ENCODE data around the gene ANGPTL7. TPM values are rescaled to one million over a fixed set of nuclear protein-coding genes. Genes with fewer than 3 reads are reported as not detected.

Gene ANGPTL7
- total RNA-seq, 1 experiment from 2014 or later: not detected

DNA sequence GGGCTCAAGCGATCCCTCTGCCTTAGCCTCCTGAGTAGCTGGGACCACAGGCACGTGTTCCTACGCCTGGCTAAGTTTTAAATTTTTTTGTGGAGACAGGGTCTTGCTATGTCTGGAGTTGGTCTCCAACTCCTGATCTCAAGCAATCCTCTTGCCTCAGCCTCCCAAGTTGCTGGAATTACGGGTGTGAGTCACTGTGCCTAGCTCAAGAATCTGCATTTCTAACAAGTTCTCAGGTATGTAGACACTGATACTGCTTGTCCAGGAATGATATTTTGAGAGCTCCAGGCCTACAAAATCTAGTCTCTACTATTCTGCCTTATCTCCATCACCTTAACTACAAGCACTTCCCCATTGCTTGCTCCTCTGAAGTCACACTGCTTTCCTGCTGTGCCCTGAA, 22.3 kb downstream of the ANGPTL7 start (continued):
- TF ChIP-seq ZBTB33 (IDR thresholded peaks at IDR 0.05; ENCODE audit: extremely low read depth, insufficient replicate concordance, low read length) (no peak), EZH2phosphoT487 (IDR thresholded peaks at IDR 0.05; ENCODE audit: borderline replicate concordance) (no peak), ELF1 (IDR thresholded peaks at IDR 0.05; ENCODE audit: borderline replicate concordance, low read depth) (no peak), SP1 (IDR thresholded peaks at IDR 0.05; ENCODE audit: low read depth) (no peak), TCF7L2 (IDR thresholded peaks at IDR 0.05; ENCODE audit: borderline replicate concordance, extremely low read depth, insufficient read depth, insufficient read length) (no peak)

DNA sequence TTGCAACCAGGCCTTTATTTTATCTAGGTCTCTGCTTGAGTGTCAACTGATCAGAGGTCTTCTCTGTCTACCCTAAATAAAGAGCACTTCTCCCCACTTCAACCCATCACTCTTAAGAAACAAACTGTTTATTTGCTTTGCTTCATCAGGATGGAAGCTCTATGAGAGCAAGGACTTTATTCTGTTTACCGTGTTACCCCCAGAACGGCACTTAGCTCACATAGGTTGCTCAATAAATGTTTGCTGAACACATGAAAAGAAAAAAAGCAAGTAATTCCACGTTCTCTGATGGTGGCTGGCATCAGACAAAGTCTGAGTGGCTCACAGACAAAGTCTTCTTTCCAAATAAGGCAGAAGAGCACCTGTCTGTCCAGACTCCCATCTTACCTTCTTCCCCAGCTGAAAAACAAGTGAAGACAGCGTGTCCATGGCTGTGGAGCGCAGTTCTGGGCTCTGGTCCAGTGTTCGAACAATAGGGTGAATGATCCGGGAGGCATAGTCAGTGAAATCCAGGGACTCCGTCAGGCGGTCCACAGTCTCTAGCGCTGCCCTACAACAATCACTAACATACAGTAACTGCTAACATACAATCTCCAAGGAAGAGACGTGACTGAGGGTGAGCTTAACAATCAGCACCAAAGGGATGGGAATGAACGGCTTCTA, 22.9 kb downstream of the ANGPTL7 start:
- ChIA-PET CTCF (no interaction called here), RAD21 (ENCODE audit: low non-redundant PET in 1 of 2, low total read pairs in 2 of 2, uncharacterized antibody in 2 of 2, unreplicated experiment in 2 of 2) (no interaction called here), POLR2A (no interaction called here)
- H3K9me3 ChIP-seq (ENCODE audit: control insufficient read depth in 1 of 2, insufficient read depth in 1 of 2, low read depth in 1 of 2, low read length in 2 of 2): no peaks in the 10 kb centered on the region
- no peaks in the 10 kb centered on the region for H4K20me1 ChIP-seq (ENCODE audit: insufficient read depth)
- H2AFZ ChIP-seq (ENCODE audit: low read depth, low read length, poor library complexity, severe bottlenecking): no peak overlapping the region
- no peak overlapping the region for H3K27ac ChIP-seq (ENCODE audit: low read depth, low read length)
- no peak for DNase-seq (ENCODE audit: low read depth, low spot score)
- no peaks in the 10 kb centered on the region for H3K79me2 ChIP-seq (ENCODE audit: insufficient read depth, low read length)
- H3K9ac ChIP-seq (ENCODE audit: low read length): no peak overlapping the region
- no peaks in the 10 kb centered on the region for H3K4me1 ChIP-seq (ENCODE audit: control insufficient read depth in 1 of 2, insufficient read depth in 2 of 2, low read length in 2 of 2)
- H3K27me3 ChIP-seq (ENCODE audit: insufficient read depth, low read length): no peaks in the 10 kb centered on the region
- intact Hi-C loops (cut with micrococcal nuclease): no loop called here
- peaks cover 23 to 54% of the 10 kb centered on the region in 2 experiments; a peak in 3 of 4 replicates for H3K36me3 ChIP-seq (ENCODE audit: control insufficient read depth in 1 of 2, insufficient read depth in 2 of 2, low read length in 2 of 2)
- no peaks in the 10 kb centered on the region for H3K9me2 ChIP-seq (ENCODE audit: insufficient read depth)
- no peak overlapping the region for H3K4me3 ChIP-seq (replicated peaks in 1 of 2; ENCODE audit: low read depth in 1 of 2, low read length in 2 of 2)
- no TSS peak for BruUV-seq (replicated peaks)
- H3K4me2 ChIP-seq (ENCODE audit: low read length): no peak overlapping the region
- ATAC-seq: no peak
- no peak for TF ChIP-seq RAD21 (IDR thresholded peaks at IDR 0.05; ENCODE audit: low read depth)
- TF ChIP-seq ZBTB33 (IDR thresholded peaks at IDR 0.05; ENCODE audit: extremely low read depth, insufficient replicate concordance, low read length): no peak
- TF ChIP-seq, protein P1, sequence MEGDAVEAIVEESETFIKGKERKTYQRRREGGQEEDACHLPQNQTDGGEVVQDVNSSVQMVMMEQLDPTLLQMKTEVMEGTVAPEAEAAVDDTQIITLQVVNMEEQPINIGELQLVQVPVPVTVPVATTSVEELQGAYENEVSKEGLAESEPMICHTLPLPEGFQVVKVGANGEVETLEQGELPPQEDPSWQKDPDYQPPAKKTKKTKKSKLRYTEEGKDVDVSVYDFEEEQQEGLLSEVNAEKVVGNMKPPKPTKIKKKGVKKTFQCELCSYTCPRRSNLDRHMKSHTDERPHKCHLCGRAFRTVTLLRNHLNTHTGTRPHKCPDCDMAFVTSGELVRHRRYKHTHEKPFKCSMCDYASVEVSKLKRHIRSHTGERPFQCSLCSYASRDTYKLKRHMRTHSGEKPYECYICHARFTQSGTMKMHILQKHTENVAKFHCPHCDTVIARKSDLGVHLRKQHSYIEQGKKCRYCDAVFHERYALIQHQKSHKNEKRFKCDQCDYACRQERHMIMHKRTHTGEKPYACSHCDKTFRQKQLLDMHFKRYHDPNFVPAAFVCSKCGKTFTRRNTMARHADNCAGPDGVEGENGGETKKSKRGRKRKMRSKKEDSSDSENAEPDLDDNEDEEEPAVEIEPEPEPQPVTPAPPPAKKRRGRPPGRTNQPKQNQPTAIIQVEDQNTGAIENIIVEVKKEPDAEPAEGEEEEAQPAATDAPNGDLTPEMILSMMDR (IDR thresholded peaks at IDR 0.05 in 2 of 3, conservative IDR thresholded peaks at IDR 0.05 in 1 of 3; ENCODE audit: borderline replicate concordance in 1 of 3, insufficient read depth in 1 of 3, low read depth in 2 of 3, low read length in 2 of 3): no peak
